Activated naive CD8-positive, alpha-beta T cell treated with anti-CD3 and anti-CD28 coated beads, Interleukin-2, amount 10 ng/mL, durations not matched to agents 7 days and 5 days (primary cell): ENCODE measurements around the gene MALAT1. TPM values are rescaled to one million over a fixed set of nuclear protein-coding genes. Genes with fewer than 3 reads are reported as not detected.
A peak's percentile ranks its signal among the peaks of the same experiment; 100 is the strongest.

Experiments
- ATAC-seq: fragments of 150-1000 bp; cut with Tn5 transposase; one replicate; pipeline ENCODE4 v1.10.0; 2021; ENCODE audit warnings: low read depth, moderate library complexity
- POLR2A ChIA-PET: fragments of 350-600 bp; sonication (Branson Sonifier 250); formaldehyde crosslinking; loops from one replicate; lab custom pipeline; 2021; ENCODE audit warnings: antibody characterized with exemption; lab: Charles Lee
- DNase-seq: peaks from one replicate; pipeline ENCODE4 v3.0.0; 2021
- H3K27ac Mint-ChIP-seq: one replicate; pipeline ENCODE4 v1.8.0; 2022; ENCODE audit warnings: mild to moderate bottlenecking, mixed read lengths
- H3K27me3 Mint-ChIP-seq: one replicate; pipeline ENCODE4 v1.8.0; 2022; ENCODE audit warnings: mild to moderate bottlenecking, moderate library complexity, mixed read lengths
- H3K36me3 Mint-ChIP-seq: one replicate; pipeline ENCODE4 v1.8.0; 2021; ENCODE audit warnings: mild to moderate bottlenecking, mixed read lengths
- H3K4me1 Mint-ChIP-seq: one replicate; pipeline ENCODE4 v1.8.0; 2021; ENCODE audit warnings: mixed read lengths
- H3K4me3 Mint-ChIP-seq: one replicate; pipeline ENCODE4 v1.8.0; 2022; ENCODE audit warnings: mild to moderate bottlenecking, moderate library complexity, mixed read lengths
- H3K9me3 Mint-ChIP-seq: one replicate; pipeline ENCODE4 v1.8.0; 2021; ENCODE audit warnings: mixed read lengths
- total RNA-seq, 2 experiments: library from RNA; stranded (reverse); gene quantifications; one replicate each; pipeline ENCODE4 v1.2.3, GENCODE V29; 2021

MALAT1 gene
- total RNA-seq, 2 experiments from 2014 or later = 13,719 to 14,448 TPM

DNA sequence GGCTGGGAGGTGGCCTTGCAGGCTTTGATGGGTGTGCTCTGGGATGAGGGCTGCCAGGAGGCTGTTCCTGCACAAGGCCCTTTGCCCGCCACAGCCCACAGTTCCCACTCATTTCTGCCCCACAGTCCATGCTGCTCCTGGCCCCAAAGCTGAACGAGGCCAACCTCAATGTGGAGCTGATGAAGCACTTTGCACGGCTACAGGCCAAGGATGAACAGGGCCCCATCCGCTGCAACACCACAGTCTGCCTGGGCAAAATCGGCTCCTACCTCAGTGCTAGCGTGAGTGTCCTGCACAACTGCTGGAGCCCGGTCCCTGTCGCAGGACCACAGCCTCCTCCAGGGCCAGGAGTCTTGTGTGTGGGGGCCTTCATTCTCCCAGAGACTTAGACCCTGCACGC lies 36.3 kb downstream of the MALAT1 start:
- Mint-ChIP-seq H3K4me1 (peaks cover 5% of the 10 kb centered on the region), H3K36me3 (peaks cover 10% of the 10 kb centered on the region), H3K4me3 (no peak overlapping the region), H3K27me3 (no peaks in the 10 kb centered on the region), H3K9me3 (no peaks in the 10 kb centered on the region), H3K27ac (no peak overlapping the region)
- DNase-seq = no peak
- POLR2A ChIA-PET = no interaction called here
- ATAC-seq = no peak

DNA sequence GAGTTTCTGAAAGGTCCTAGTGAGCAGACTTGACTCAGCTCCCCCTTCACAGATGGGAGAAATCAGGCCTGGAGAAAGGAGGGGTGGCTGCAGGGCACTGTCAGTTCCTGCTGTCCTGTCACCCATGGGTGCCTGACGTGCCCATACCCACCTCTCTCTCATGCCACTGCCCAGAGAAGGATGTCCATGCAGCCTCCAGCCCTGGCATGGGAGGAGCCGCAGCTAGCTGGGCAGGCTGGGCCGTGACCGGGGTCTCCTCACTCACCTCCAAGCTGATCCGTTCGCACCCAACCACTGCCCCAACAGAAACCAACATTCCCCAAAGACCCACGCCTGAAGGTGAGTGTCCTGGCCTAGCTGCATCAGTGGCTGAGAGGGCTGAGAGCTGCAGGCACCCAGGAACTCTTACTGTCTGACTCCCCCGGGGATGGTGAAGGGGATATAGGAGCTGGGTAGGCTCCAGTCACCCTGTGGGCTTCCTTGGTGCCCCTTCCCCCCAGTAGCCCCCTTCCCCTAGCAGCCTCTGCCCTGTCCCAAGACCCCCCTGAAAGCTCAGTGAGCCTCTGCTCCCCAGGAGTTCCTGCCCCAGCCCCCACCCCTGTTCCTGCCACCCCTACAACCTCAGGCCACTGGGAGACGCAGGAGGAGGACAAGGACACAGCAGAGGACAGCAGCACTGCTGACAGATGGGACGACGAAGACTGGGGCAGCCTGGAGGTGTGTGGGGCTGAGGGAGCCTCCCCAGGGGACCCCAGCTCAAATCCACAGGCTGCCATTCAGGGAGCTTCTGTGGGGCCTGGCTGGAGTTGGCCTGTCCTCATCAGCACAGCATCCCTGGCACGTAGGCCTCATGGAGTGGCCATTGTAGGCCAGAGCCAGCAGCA lies 37.8 kb downstream of the MALAT1 start:
- Mint-ChIP-seq H3K27ac (peak overlapping the region; percentile 0), H3K4me1 (peaks cover 3% of the 10 kb centered on the region), H3K27me3 (no peaks in the 10 kb centered on the region), H3K36me3 (peaks cover 6% of the 10 kb centered on the region), H3K9me3 (no peaks in the 10 kb centered on the region), H3K4me3 (no peak overlapping the region)
- DNase-seq (no peak), ATAC-seq (no peak)
- POLR2A ChIA-PET = interaction anchor here (0.7 to 2.2 kb wide), 3 partner anchors 12 to 78 kb away, joined by 3 to 11 read pairs (median 3); partner anchors contain the start of gene SCYL1

DNA sequence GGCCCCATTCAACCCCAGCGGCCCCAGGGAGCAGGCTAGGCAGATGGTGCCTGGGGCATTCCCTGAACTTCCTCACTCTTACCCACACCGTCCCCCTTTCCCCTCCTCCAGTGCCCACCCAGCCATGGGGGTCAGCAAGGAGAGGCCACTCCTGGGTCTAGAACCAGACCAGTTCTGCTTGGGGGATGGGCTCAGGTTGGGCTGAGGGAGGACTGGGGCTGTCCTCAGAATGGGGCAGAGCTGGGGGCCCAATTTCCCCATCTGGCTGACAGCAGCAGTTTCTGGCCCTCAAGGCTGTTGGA lies 38.4 kb downstream of the MALAT1 start:
- Mint-ChIP-seq H3K27ac (no peak overlapping the region), H3K36me3 (peaks cover 6% of the 10 kb centered on the region), H3K27me3 (no peaks in the 10 kb centered on the region), H3K9me3 (no peaks in the 10 kb centered on the region), H3K4me3 (no peak overlapping the region), H3K4me1 (peaks cover 3% of the 10 kb centered on the region)
- ATAC-seq = no peak
- DNase-seq = no peak
- POLR2A ChIA-PET = interaction anchor here (1.1 to 2.2 kb wide), 3 partner anchors 10 to 35 kb away, joined by 4 to 11 read pairs (median 6); partner anchors contain the start of genes FAM89B and SCYL1

DNA sequence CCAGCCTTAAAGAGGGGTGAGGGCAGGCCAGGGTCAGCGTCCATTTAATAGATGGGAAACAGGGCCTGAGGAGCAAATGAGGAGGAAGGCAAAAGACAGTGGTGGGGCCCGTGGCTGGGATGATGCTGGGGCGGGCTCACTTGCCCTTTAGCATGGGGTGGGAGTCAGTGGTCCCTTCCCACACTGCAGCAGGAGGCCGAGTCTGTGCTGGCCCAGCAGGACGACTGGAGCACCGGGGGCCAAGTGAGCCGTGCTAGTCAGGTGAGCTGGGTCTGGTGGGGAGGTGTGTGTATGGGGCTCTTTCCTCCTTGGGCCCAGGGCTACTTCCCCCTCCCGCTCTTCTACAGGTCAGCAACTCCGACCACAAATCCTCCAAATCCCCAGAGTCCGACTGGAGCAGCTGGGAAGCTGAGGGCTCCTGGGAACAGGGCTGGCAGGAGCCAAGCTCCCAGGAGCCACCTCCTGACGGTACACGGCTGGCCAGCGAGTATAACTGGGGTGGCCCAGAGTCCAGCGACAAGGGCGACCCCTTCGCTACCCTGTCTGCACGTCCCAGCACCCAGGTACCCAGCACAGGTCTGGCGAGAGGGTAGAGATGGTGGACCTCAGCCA lies 38.9 kb downstream of the MALAT1 start:
- no peaks in the 10 kb centered on the region for H3K9me3 Mint-ChIP-seq
- POLR2A ChIA-PET = interaction anchor here (1.1 to 2.2 kb wide), 4 partner anchors 8 to 35 kb away, joined by 4 to 11 read pairs (median 5); partner anchors contain the start of genes FAM89B and SCYL1
- H3K27me3 Mint-ChIP-seq = no peaks in the 10 kb centered on the region
- peaks cover 6% of the 10 kb centered on the region for H3K36me3 Mint-ChIP-seq
- ATAC-seq (no peak), DNase-seq (no peak)
- H3K27ac Mint-ChIP-seq = no peak overlapping the region
- no peak overlapping the region for H3K4me3 Mint-ChIP-seq
- H3K4me1 Mint-ChIP-seq = peaks cover 3% of the 10 kb centered on the region

DNA sequence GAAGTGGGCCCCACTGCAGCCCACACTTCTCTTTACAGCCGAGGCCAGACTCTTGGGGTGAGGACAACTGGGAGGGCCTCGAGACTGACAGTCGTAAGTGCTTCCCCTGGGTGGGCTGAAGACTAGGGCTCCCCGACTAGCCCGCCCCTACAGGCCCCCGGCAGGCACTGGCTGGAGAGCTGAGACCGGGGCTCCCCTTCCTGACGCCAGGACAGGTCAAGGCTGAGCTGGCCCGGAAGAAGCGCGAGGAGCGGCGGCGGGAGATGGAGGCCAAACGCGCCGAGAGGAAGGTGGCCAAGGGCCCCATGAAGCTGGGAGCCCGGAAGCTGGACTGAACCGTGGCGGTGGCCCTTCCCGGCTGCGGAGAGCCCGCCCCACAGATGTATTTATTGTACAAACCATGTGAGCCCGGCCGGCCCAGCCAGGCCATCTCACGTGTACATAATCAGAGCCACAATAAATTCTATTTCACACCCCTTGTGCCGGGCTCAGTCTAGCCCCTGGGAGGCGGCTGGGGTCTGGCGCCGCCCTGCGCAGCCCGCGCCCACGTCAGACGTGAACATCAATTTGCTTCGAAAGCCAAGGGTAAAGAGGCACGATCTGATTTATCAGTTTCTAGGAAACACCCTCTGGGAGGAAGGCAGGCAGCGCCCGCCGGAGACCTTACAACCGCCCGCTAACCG lies 39.5 kb downstream of the MALAT1 start:
- no peak for DNase-seq
- Mint-ChIP-seq H3K4me1 (peaks cover 3% of the 10 kb centered on the region), H3K4me3 (no peak overlapping the region), H3K27me3 (no peaks in the 10 kb centered on the region), H3K27ac (no peak overlapping the region), H3K36me3 (peaks cover 5% of the 10 kb centered on the region), H3K9me3 (no peaks in the 10 kb centered on the region)
- ATAC-seq = no peak
- POLR2A ChIA-PET = interaction anchor here (1.1 to 5.1 kb wide), 5 partner anchors 8 to 50 kb away, joined by 4 to 36 read pairs (median 6); partner anchors contain the start of genes FAM89B and SCYL1

GRCh38 chr11:65538915-65539743 lies 40.3 kb downstream of the MALAT1 start:
- ATAC-seq (no peak), DNase-seq (no peak)
- Mint-ChIP-seq H3K4me3 (no peak overlapping the region), H3K27ac (no peak overlapping the region), H3K36me3 (peaks cover 5% of the 10 kb centered on the region), H3K27me3 (no peaks in the 10 kb centered on the region), H3K4me1 (peaks cover 3% of the 10 kb centered on the region), H3K9me3 (no peaks in the 10 kb centered on the region)
- POLR2A ChIA-PET = interaction anchor here (0.8 to 5.1 kb wide), 11 partner anchors 10 to 124 kb away, joined by 3 to 51 read pairs (median 7); partner anchors contain the start of genes FAM89B, KCNK7, MALAT1 and PCNX3

DNA sequence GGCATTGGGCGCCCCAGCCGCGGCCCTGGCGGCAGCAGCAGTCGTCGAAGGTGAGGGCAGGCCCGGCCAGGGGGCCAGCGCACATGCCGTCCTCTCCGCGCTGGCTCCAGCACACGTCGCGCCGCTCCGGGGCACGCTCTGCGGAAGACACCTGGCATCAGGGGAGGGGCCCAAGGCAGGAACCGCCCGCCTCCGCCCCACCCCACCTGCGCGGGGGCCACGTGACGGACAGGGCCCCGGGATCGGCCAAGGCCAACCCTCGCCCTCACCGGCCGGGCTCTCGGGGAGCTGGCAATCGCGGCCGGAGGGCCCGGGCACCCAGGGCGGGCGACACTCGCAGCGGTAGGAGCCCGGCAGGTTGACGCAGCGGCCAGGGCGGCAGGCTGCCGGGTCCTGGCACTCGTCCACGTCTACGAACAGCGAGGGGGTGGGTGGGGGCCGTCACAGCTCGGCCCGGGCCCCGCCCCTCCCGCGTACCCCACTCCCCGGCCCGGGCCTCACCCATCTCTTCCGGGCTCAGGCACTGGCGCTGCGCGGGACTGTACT lies 41.0 kb downstream of the MALAT1 start:
- Mint-ChIP-seq H3K4me1 (peaks cover 3% of the 10 kb centered on the region), H3K4me3 (peak overlapping the region; percentile 83), H3K27me3 (no peaks in the 10 kb centered on the region), H3K27ac (peak overlapping the region; percentile 65), H3K36me3 (no peaks in the 10 kb centered on the region), H3K9me3 (no peaks in the 10 kb centered on the region)
- POLR2A ChIA-PET = interaction anchor here (0.5 to 5.1 kb wide), 17 partner anchors 10 to 123 kb away, joined by 3 to 51 read pairs (median 8); partner anchors contain the start of genes EHBP1L1, FAM89B, KCNK7 and MALAT1
- DNase-seq = no peak
- peak; percentile 69 for ATAC-seq

GRCh38 chr11:65540290-65541092 lies 41.6 kb downstream of the MALAT1 start:
- POLR2A ChIA-PET = interaction anchor here (0.5 to 5.1 kb wide), 19 partner anchors 11 to 122 kb away, joined by 3 to 51 read pairs (median 7); partner anchors contain the start of genes EHBP1L1, FAM89B, KCNK7 and MALAT1
- Mint-ChIP-seq H3K4me3 (peak overlapping the region; percentile 83), H3K4me1 (peaks cover 4% of the 10 kb centered on the region), H3K27me3 (no peaks in the 10 kb centered on the region), H3K27ac (peak overlapping the region; percentile 83), H3K9me3 (no peaks in the 10 kb centered on the region), H3K36me3 (no peaks in the 10 kb centered on the region)
- DNase-seq = peak; percentile 97
- ATAC-seq = peak; percentile 86

- ATAC-seq = no peak
- Mint-ChIP-seq H3K4me1 (peaks cover 11% of the 10 kb centered on the region), H3K9me3 (no peaks in the 10 kb centered on the region), H3K36me3 (no peaks in the 10 kb centered on the region), H3K27me3 (no peaks in the 10 kb centered on the region), H3K27ac (peak overlapping the region; percentile 83), H3K4me3 (peak overlapping the region; percentile 83)
- no peak for DNase-seq
- POLR2A ChIA-PET = interaction anchor here (1.0 to 5.1 kb wide), 16 partner anchors 11 to 74 kb away, joined by 3 to 51 read pairs (median 9); partner anchors contain the start of genes EHBP1L1, FAM89B, KCNK7 and MALAT1
Observed at GRCh38 chr11:65541093-65541982, 42.5 kb downstream of the MALAT1 start.

GRCh38 chr11:65542738-65543390 lies 44.0 kb downstream of the MALAT1 start:
- Mint-ChIP-seq H3K27ac (no peak overlapping the region), H3K4me3 (no peak overlapping the region), H3K36me3 (peaks cover 2% of the 10 kb centered on the region), H3K27me3 (no peaks in the 10 kb centered on the region), H3K4me1 (peaks cover 15% of the 10 kb centered on the region), H3K9me3 (no peaks in the 10 kb centered on the region)
- ATAC-seq (no peak), DNase-seq (no peak)
- POLR2A ChIA-PET = interaction anchor here (0.7 to 5.1 kb wide), 4 partner anchors 9 to 46 kb away, joined by 3 to 51 read pairs (median 29); partner anchors contain the start of genes FAM89B and ZNRD2
